CD14-positive monocyte (primary cell): Measurements from ENCODE around the gene EIPR1. TPM values are rescaled to one million over a fixed set of nuclear protein-coding genes. Genes with fewer than 3 reads are reported as not detected.

Source experiments
- DNase-seq, 3 donors: peaks; one replicate each; pipeline ENCODE4 v3.0.0-alpha.2; 2011 to 2022
- H2AFZ ChIP-seq: 2 replicates; pipeline ENCODE4 v1.6.0; 2012; ENCODE audit warnings: mild to moderate bottlenecking, low read depth, low read length, inconsistent platforms; ENCODE audit not compliant: insufficient read depth, poor library complexity, severe bottlenecking
- H3K27ac ChIP-seq, 2 donors: 1 replicate in 1 of 2; 2 replicates in 1 of 2; pipeline ENCODE4 v1.5.1; 2012 to 2013; ENCODE audit warnings: low read length in 2 of 2, control low read depth in 1 of 2, inconsistent platforms in 1 of 2, low read depth in 1 of 2, mild to moderate bottlenecking in 1 of 2
- H3K27me3 ChIP-seq, 2 donors: one replicate each; pipeline versions ENCODE4 v1.6.0 to v1.6.1; 2011 to 2013; ENCODE audit warnings: low read length in 2 of 2; ENCODE audit not compliant: control insufficient read depth in 2 of 2, insufficient read depth in 2 of 2
- H3K36me3 ChIP-seq, 2 donors: replicated peaks in 1 of 2; 1 replicate in 1 of 2; 2 replicates in 1 of 2; pipeline versions ENCODE4 v1.5.1 to v1.6.1; 2012 to 2013; ENCODE audit warnings: low read length in 2 of 2, control low read depth in 1 of 2, inconsistent platforms in 1 of 2, mild to moderate bottlenecking in 1 of 2; ENCODE audit not compliant: insufficient read depth in 2 of 2, control insufficient read depth in 1 of 2
- H3K4me1 ChIP-seq, 2 donors: 1 replicate in 1 of 2; 2 replicates in 1 of 2; pipeline versions ENCODE4 v1.5.1 to v1.6.1; 2012 to 2013; ENCODE audit warnings: low read length in 2 of 2, control low read depth in 1 of 2, inconsistent platforms in 1 of 2, mild to moderate bottlenecking in 1 of 2, moderate library complexity in 1 of 2; ENCODE audit not compliant: insufficient read depth in 2 of 2, control insufficient read depth in 1 of 2
- H3K4me2 ChIP-seq: replicated peaks from 2 replicates; pipeline ENCODE3; 2012; ENCODE audit warnings: low read length, moderate library complexity, mild to moderate bottlenecking; ENCODE audit not compliant: poor library complexity, severe bottlenecking; ENCODE audit errors: extremely low read depth
- H3K4me3 ChIP-seq, 3 experiments: fragments of 200-600 bp in 1 of 3; sonication (generic) in 1 of 3; replicated peaks in 1 of 3; 1 replicate in 2 of 3; 2 replicates in 1 of 3; pipeline ENCODE4 v1.5.1; 2011 to 2013; ENCODE audit warnings: low read length in 3 of 3, mild to moderate bottlenecking in 3 of 3, control low read depth in 2 of 3, low read depth in 2 of 3, inconsistent platforms in 1 of 3, moderate library complexity in 1 of 3
- H3K79me2 ChIP-seq: 2 replicates; pipeline ENCODE4 v1.6.0; 2012; ENCODE audit warnings: mild to moderate bottlenecking, control low read depth, inconsistent platforms, low read length, moderate library complexity; ENCODE audit not compliant: insufficient read depth
- H3K9ac ChIP-seq: 2 replicates; pipeline ENCODE4 v1.6.0; 2017; ENCODE audit warnings: low read length, mild to moderate bottlenecking; ENCODE audit not compliant: insufficient read depth, poor library complexity, severe bottlenecking
- H3K9me3 ChIP-seq, 2 donors: replicated peaks in 1 of 2; 1 replicate in 1 of 2; 2 replicates in 1 of 2; pipeline versions ENCODE4 v1.5.1 to v1.6.1; 2012 to 2013; ENCODE audit warnings: low read length in 2 of 2, control low read depth in 1 of 2; ENCODE audit not compliant: control insufficient read depth in 1 of 2, insufficient read depth in 1 of 2
- H4K20me1 ChIP-seq: 2 replicates; pipeline ENCODE4 v1.6.0; 2012; ENCODE audit warnings: mild to moderate bottlenecking, low read length, control low read depth, moderate library complexity; ENCODE audit not compliant: insufficient read depth
- H3K27ac Mint-ChIP-seq, 7 donors: one replicate each; pipeline ENCODE4 v1.8.0; 2020; ENCODE audit warnings: mild to moderate bottlenecking in 7 of 7, mixed read lengths in 7 of 7, moderate library complexity in 6 of 7, inconsistent platforms in 2 of 7
- H3K27me3 Mint-ChIP-seq, 3 donors: one replicate each; pipeline ENCODE4 v1.8.0; 2021 to 2022; ENCODE audit warnings: low read depth in 3 of 3, mild to moderate bottlenecking in 3 of 3, mixed read lengths in 3 of 3, moderate library complexity in 3 of 3, inconsistent platforms in 1 of 3
- H3K36me3 Mint-ChIP-seq, 2 donors: one replicate each; pipeline ENCODE4 v1.8.0; 2020; ENCODE audit warnings: mixed read lengths in 2 of 2, inconsistent platforms in 1 of 2, mild to moderate bottlenecking in 1 of 2
- H3K4me1 Mint-ChIP-seq: one replicate; pipeline ENCODE4 v1.8.0; 2020; ENCODE audit warnings: mild to moderate bottlenecking, mixed read lengths
- H3K4me3 Mint-ChIP-seq, 2 donors: one replicate each; pipeline ENCODE4 v1.8.0; 2020; ENCODE audit warnings: mild to moderate bottlenecking in 2 of 2, mixed read lengths in 2 of 2, moderate library complexity in 1 of 2
- H3K9me3 Mint-ChIP-seq, 7 donors: one replicate each; pipeline ENCODE4 v1.8.0; 2020 to 2022; ENCODE audit warnings: mixed read lengths in 7 of 7, mild to moderate bottlenecking in 6 of 7, moderate library complexity in 6 of 7, inconsistent platforms in 2 of 7
- CTCF ChIP-seq: fragments of 200-600 bp; IDR thresholded peaks from one replicate; pipeline ENCODE4 v1.8.0; 2022; ENCODE audit warnings: antibody characterized with exemption, mild to moderate bottlenecking
- WGBS: methylation state at CpG from one replicate; pipeline ENCODE4 v1.1.5; 2013; ENCODE audit warnings: missing lambda C conversion rate; ENCODE audit not compliant: insufficient coverage; 5-methylcytosine and 5-hydroxymethylcytosine counted together
- intact Hi-C, 2 donors: fragments of 100-400 bp; cut with micrococcal nuclease; formaldehyde crosslinking; loops; one replicate each; pipeline versions ENCODE4 v1.15.0 to v1.15.1; 2023
- polyA plus RNA-seq, 3 donors: library from polyadenylated mRNA; depleted of rRNA in 1 of 3; unstranded in 2 of 3; stranded (reverse) in 1 of 3; fragments of 300-500 nt in 2 of 3; fragments of >200 nt in 1 of 3; fragmentation: Illumina TruSeq in 2 of 3; gene quantifications; 1 replicate in 2 of 3; 2 replicates in 1 of 3; pipeline ENCODE4 v1.2.3, GENCODE V29; 2012 to 2021

EIPR1 gene
- polyA plus RNA-seq, 3 donors: 19.0 to 22.4 (median 20.8) TPM

DNA sequence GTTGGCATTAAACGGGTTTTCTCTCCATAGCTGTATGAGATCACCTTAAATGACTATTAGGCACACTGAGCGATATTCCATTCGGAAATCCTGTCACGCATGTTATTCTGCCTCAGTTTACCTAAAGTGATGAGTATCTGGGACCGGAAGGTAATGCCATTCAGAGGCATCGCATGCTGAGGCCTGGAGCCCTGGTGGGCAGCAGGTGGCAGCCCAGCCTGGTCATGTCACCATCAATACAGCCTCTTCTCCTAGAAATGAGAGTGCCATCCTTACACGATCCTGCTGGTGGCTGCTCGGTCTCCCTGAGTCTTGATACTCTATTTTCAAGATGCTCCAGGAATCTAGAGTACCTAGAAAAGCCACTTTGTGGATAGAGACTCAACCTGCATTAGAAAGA, 119.8 kb downstream of the EIPR1 start:
- Histone ChIP-seq H3K36me3 (peaks cover 20 to 46% of the 10 kb centered on the region in 2 donors), H3K9me3 (peaks cover 0 to 16% of the 10 kb centered on the region in 2 donors), H3K4me1 (no peaks in the 10 kb centered on the region), H3K4me2 (no peak overlapping the region), H3K4me3 (no peak overlapping the region), H3K9ac (no peak overlapping the region), H3K27ac (no peak overlapping the region), H3K27me3 (no peaks in the 10 kb centered on the region), H3K79me2 (no peaks in the 10 kb centered on the region), H2AFZ (no peak overlapping the region), H4K20me1 (no peaks in the 10 kb centered on the region)
- no peak overlapping the region for H3K4me3 Mint-ChIP-seq
- peaks cover 40 to 49% of the 10 kb centered on the region in 2 donors for H3K36me3 Mint-ChIP-seq
- no peak for TF ChIP-seq CTCF
- H3K27ac Mint-ChIP-seq: no peak overlapping the region
- peaks cover 0 to 14% (median 8%) of the 10 kb centered on the region in 7 donors for H3K9me3 Mint-ChIP-seq
- no peak for DNase-seq
- intact Hi-C loops: no loop called here
- peaks cover 5% of the 10 kb centered on the region for H3K4me1 Mint-ChIP-seq
- 100% methylated on average over 3 of the region's 8 CpGs for WGBS
- peaks cover 0 to 3% (median 0%) of the 10 kb centered on the region in 3 donors for H3K27me3 Mint-ChIP-seq

DNA sequence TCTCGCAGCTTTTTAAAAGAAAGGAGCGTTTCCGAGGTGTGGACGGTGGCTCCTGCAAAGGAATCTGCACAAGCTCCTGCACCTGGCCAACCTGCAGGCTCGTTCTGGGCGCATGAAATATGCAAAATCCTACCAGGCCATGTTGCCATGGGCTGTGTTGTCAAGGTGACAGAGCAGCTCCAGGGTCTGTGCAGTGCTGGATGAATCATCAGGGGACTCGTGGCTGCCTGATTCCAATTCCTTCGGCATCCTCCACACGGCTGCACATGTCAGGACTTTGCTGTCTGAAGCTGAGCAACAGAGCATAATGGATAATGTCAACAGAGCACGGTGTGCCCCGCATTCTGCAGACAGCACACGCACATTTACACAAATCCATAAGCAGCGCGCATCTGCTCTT, 120.5 kb downstream of the EIPR1 start:
- peaks cover 5% of the 10 kb centered on the region for H3K4me1 Mint-ChIP-seq
- Histone ChIP-seq H3K79me2 (no peaks in the 10 kb centered on the region), H3K36me3 (peaks cover 20 to 48% of the 10 kb centered on the region in 2 donors), H3K4me2 (no peak overlapping the region), H3K9ac (no peak overlapping the region), H3K4me3 (no peak overlapping the region), H3K4me1 (no peaks in the 10 kb centered on the region), H3K27ac (no peak overlapping the region), H3K9me3 (peaks cover 0 to 16% of the 10 kb centered on the region in 2 donors), H4K20me1 (no peaks in the 10 kb centered on the region), H3K27me3 (no peaks in the 10 kb centered on the region), H2AFZ (no peak overlapping the region)
- intact Hi-C loops: no loop called here
- DNase-seq: no peak
- H3K27me3 Mint-ChIP-seq: peaks cover 0 to 3% (median 0%) of the 10 kb centered on the region in 3 donors
- H3K27ac Mint-ChIP-seq: no peak overlapping the region
- peaks cover 42 to 52% of the 10 kb centered on the region in 2 donors for H3K36me3 Mint-ChIP-seq
- no peak for TF ChIP-seq CTCF
- H3K9me3 Mint-ChIP-seq: peaks cover 4 to 20% (median 10%) of the 10 kb centered on the region in 7 donors
- 95% methylated on average over 11 of the region's 14 CpGs for WGBS
- H3K4me3 Mint-ChIP-seq: no peak overlapping the region
